H1 (cell line): ENCODE data around the gene PYY. TPM values are rescaled to one million over a fixed set of nuclear protein-coding genes. Genes with fewer than 3 reads are reported as not detected.
A peak's percentile ranks its signal among the peaks of the same experiment; 100 is the strongest.

Experiments used
- CTCF ChIA-PET: fragments of 300-600 bp; sonication (Branson Sonifier 250); formaldehyde crosslinking; loops from one replicate; lab custom pipeline; 2021; ENCODE audit not compliant: partially characterized antibody; lab: Charles Lee
- POLR2A ChIA-PET: fragments of 300-600 bp; sonication (Branson Sonifier 250); formaldehyde crosslinking; loops from one replicate; lab custom pipeline; 2021; ENCODE audit warnings: inconsistent platforms; ENCODE audit not compliant: partially characterized antibody; lab: Charles Lee
- DNase-seq, 2 experiments: peaks; one replicate each; pipeline versions ENCODE4 v3.0.0 to v3.0.0-alpha.2; 2010 to 2022; ENCODE audit warnings: low spot score in 2 of 2, low read depth in 1 of 2, mixed read lengths in 1 of 2
- FAIRE-seq: peaks from 2 replicates; lab custom pipeline; 2011; peaks lifted over from hg19 to GRCh38; lab: Jason Lieb, UNC
- H2AFZ ChIP-seq: 2 replicates; pipeline ENCODE4 v1.8.1; 2012; ENCODE audit warnings: low read length, inconsistent platforms
- H2AK5ac ChIP-seq: 2 replicates; pipeline ENCODE4 v1.6.1; 2013; ENCODE audit warnings: low read depth, low read length
- H2BK120ac ChIP-seq: replicated peaks from 2 replicates; pipeline ENCODE3; 2013; ENCODE audit warnings: low read depth, low read length, inconsistent platforms
- H2BK12ac ChIP-seq: 2 replicates; pipeline ENCODE4 v1.6.1; 2013; ENCODE audit warnings: low read depth, low read length
- H2BK15ac ChIP-seq: 2 replicates; pipeline ENCODE4 v1.6.1; 2013; ENCODE audit warnings: low read length
- H2BK20ac ChIP-seq: 2 replicates; pipeline ENCODE4 v1.6.1; 2013; ENCODE audit warnings: low read length
- H2BK5ac ChIP-seq: 2 replicates; pipeline ENCODE4 v1.6.1; 2013; ENCODE audit warnings: low read depth, low read length
- H3K14ac ChIP-seq: 2 replicates; pipeline ENCODE4 v1.6.1; 2013; ENCODE audit warnings: inconsistent platforms; ENCODE audit not compliant: insufficient read length
- H3K18ac ChIP-seq: 2 replicates; pipeline ENCODE4 v1.6.1; 2013; ENCODE audit warnings: low read length; ENCODE audit errors: extremely low read depth
- H3K23ac ChIP-seq: 2 replicates; pipeline ENCODE4 v1.6.1; 2013; ENCODE audit warnings: inconsistent platforms; ENCODE audit not compliant: insufficient read length
- H3K23me2 ChIP-seq: 2 replicates; pipeline ENCODE4 v1.6.1; 2013; ENCODE audit warnings: low read depth, low read length
- H3K27ac ChIP-seq: 2 replicates; pipeline ENCODE4 v1.6.1; 2011; ENCODE audit warnings: low read depth, low read length, inconsistent platforms
- H3K27me3 ChIP-seq, 4 experiments: replicated peaks in 1 of 4; 1 replicate in 1 of 4; 2 replicates in 3 of 4; pipeline versions ENCODE4 v1.6.1 to v1.8.1; 2011 to 2013; ENCODE audit warnings: low read length in 3 of 4, mild to moderate bottlenecking in 3 of 4, inconsistent platforms in 2 of 4, mixed read lengths in 2 of 4, moderate library complexity in 1 of 4; ENCODE audit not compliant: control insufficient read depth in 3 of 4, insufficient read depth in 3 of 4; ENCODE audit errors: extremely low read depth in 1 of 4
- H3K36me3 ChIP-seq, 4 experiments: 2 replicates each; pipeline versions ENCODE4 v1.6.1 to v1.8.1; 2011 to 2013; ENCODE audit warnings: mild to moderate bottlenecking in 4 of 4, low read length in 3 of 4, moderate library complexity in 2 of 4, control low read depth in 1 of 4, inconsistent platforms in 1 of 4; ENCODE audit not compliant: insufficient read depth in 4 of 4, control insufficient read depth in 2 of 4
- H3K4ac ChIP-seq: replicated peaks from 2 replicates; pipeline ENCODE3; 2013; ENCODE audit warnings: low read length, low read depth, mixed read lengths, inconsistent platforms; ENCODE audit not compliant: insufficient read length
- H3K4me1 ChIP-seq, 4 experiments: replicated peaks in 1 of 4; 1 replicate in 1 of 4; 2 replicates in 3 of 4; pipeline versions ENCODE4 v1.6.1 to v1.8.1; 2011 to 2013; ENCODE audit warnings: low read length in 3 of 4, inconsistent platforms in 2 of 4, mixed read lengths in 1 of 4; ENCODE audit not compliant: insufficient read depth in 4 of 4, control insufficient read depth in 3 of 4
- H3K4me2 ChIP-seq, 2 experiments: 2 replicates each; pipeline versions ENCODE4 v1.6.1 to v1.8.1; 2011 to 2013; ENCODE audit warnings: low read depth in 2 of 2, low read length in 2 of 2, control low read depth in 1 of 2, inconsistent platforms in 1 of 2, mild to moderate bottlenecking in 1 of 2; ENCODE audit not compliant: insufficient read depth in 1 of 2
- H3K4me3 ChIP-seq, 4 experiments: fragments of 200-600, 300-600 bp in 1 of 4; sonication (generic), shearing (Covaris generic), sonication (Bioruptor Twin) in 1 of 4; 2 replicates each; pipeline versions ENCODE4 v1.5.1 to v1.8.1; 2011 to 2016; ENCODE audit warnings: low read length in 4 of 4, low read depth in 3 of 4, control low read depth in 2 of 4, inconsistent platforms in 2 of 4, mild to moderate bottlenecking in 2 of 4, mixed read lengths in 1 of 4, moderate library complexity in 1 of 4; ENCODE audit not compliant: insufficient read depth in 2 of 4; ENCODE audit errors: extremely low read depth in 1 of 4
- H3K56ac ChIP-seq: replicated peaks from 2 replicates; pipeline ENCODE3; 2013; ENCODE audit warnings: low read depth, mild to moderate bottlenecking, mixed read lengths, low read length, inconsistent platforms; ENCODE audit not compliant: insufficient read length
- H3K79me1 ChIP-seq: 2 replicates; pipeline ENCODE4 v1.6.1; 2013; ENCODE audit warnings: low read depth, low read length, control low read depth
- H3K79me2 ChIP-seq, 2 experiments: 2 replicates each; pipeline versions ENCODE4 v1.6.1 to v1.8.1; 2012 to 2013; ENCODE audit warnings: low read length in 2 of 2, mild to moderate bottlenecking in 2 of 2, inconsistent platforms in 1 of 2; ENCODE audit not compliant: insufficient read depth in 2 of 2, control insufficient read depth in 1 of 2
- H3K9ac ChIP-seq, 4 experiments: replicated peaks in 1 of 4; 1 replicate in 1 of 4; 2 replicates in 3 of 4; pipeline versions ENCODE4 v1.6.1 to v1.8.1; 2011 to 2013; ENCODE audit warnings: low read depth in 3 of 4, low read length in 3 of 4, control low read depth in 2 of 4, mild to moderate bottlenecking in 2 of 4, moderate library complexity in 2 of 4, inconsistent platforms in 1 of 4; ENCODE audit errors: extremely low read depth in 1 of 4
- H3K9me3 ChIP-seq, 2 experiments: 2 replicates each; pipeline versions ENCODE4 v1.6.1 to v1.8.1; 2012 to 2013; ENCODE audit warnings: mild to moderate bottlenecking in 2 of 2, moderate library complexity in 2 of 2, control low read depth in 1 of 2, inconsistent platforms in 1 of 2, low read depth in 1 of 2, low read length in 1 of 2, mixed read lengths in 1 of 2; ENCODE audit not compliant: insufficient read depth in 2 of 2
- H4K20me1 ChIP-seq, 2 experiments: replicated peaks in 1 of 2; 2 replicates each; pipeline versions ENCODE3 to v1.8.1; 2011 to 2013; ENCODE audit warnings: inconsistent platforms in 2 of 2, low read length in 2 of 2, mild to moderate bottlenecking in 1 of 2; ENCODE audit not compliant: insufficient read depth in 2 of 2, control insufficient read depth in 1 of 2
- H4K5ac ChIP-seq: 2 replicates; pipeline ENCODE4 v1.6.1; 2013; ENCODE audit warnings: low read length, low read depth, mixed read lengths, inconsistent platforms; ENCODE audit not compliant: insufficient read length
- H4K8ac ChIP-seq: 2 replicates; pipeline ENCODE4 v1.8.0; 2013; ENCODE audit warnings: mild to moderate bottlenecking, moderate library complexity, low read length, inconsistent platforms; ENCODE audit not compliant: insufficient read depth; ENCODE audit errors: extremely low read depth
- H4K91ac ChIP-seq: replicated peaks from 2 replicates; pipeline ENCODE3; 2013; ENCODE audit warnings: low read length, mixed read lengths, inconsistent platforms; ENCODE audit not compliant: insufficient read length
- CEBPB ChIP-seq: IDR thresholded peaks from 2 replicates; pipeline ENCODE4 v1.6.1; 2012; ENCODE audit warnings: low read depth, low read length
- RAD21 ChIP-seq, 2 experiments: IDR thresholded peaks in 1 of 2; conservative IDR thresholded peaks in 1 of 2; 2 replicates each; pipeline ENCODE4 v1.6.1; 2011; ENCODE audit warnings: low read depth in 2 of 2, low read length in 2 of 2, improper control_type of control experiment in 1 of 2, inconsistent platforms in 1 of 2, mild to moderate bottlenecking in 1 of 2, moderate library complexity in 1 of 2
- WGBS, 2 experiments: shearing (Covaris generic) in 1 of 2; methylation state at CpG; one replicate each; pipeline versions ENCODE4 v1.1.6 to v1.1.7; 2013 to 2015; ENCODE audit warnings: low lambda C conversion rate in 2 of 2, mixed read lengths in 2 of 2, inconsistent platforms in 1 of 2, low coverage in 1 of 2, missing lambda C conversion rate in 1 of 2; ENCODE audit not compliant: insufficient replicate concordance in 2 of 2, insufficient coverage in 1 of 2, insufficient read length in 1 of 2; ENCODE audit errors: extremely low coverage in 1 of 2, missing lambda C conversion rate in 1 of 2; 5-methylcytosine and 5-hydroxymethylcytosine counted together
- polyA plus RNA-seq, 7 experiments: library from polyadenylated mRNA; depleted of rRNA in 3 of 7; stranded (reverse) in 5 of 7; unstranded in 2 of 7; fragments of >200 nt in 5 of 7; fragments of 200-250 nt in 2 of 7; gene quantifications; 1 replicate in 5 of 7; 2 replicates in 1 of 7; 4 replicates in 1 of 7; pipeline versions ENCODE4 v1.2.1 to v1.2.3, GENCODE V29; 2011 to 2013; ENCODE audit warnings: missing spikeins in 2 of 7, mixed read lengths in 2 of 7
- total RNA-seq: library from RNA; stranded (reverse); fragmentation: NEBNext Ultra II Directional; extraction: Animal tissue kit (Norgen Biotek cat#: 25700); gene quantifications from 2 replicates; pipeline ENCODE4 v1.2.1, GENCODE V29; 2021

Gene PYY
- total and polyA plus RNA-seq, 2 of the 8 experiments (the other 6 are each of a cell fraction or from before 2014, with no cell fraction given), result 0.93 to 3.4 TPM

GRCh38 chr17:43915559-43915958 lies 38.2 kb downstream of the PYY start:
- H3K27ac ChIP-seq, result no peak overlapping the region
- peaks cover 0 to 7% of the 10 kb centered on the region in 2 experiments for H4K20me1 ChIP-seq
- H2BK12ac ChIP-seq, result peak overlapping the region; percentile 75; the same call in 1 of the 2 replicates
- no peaks in the 10 kb centered on the region for H3K79me2 ChIP-seq
- H3K4me1 ChIP-seq, result peaks cover 0 to 8% (median 6%) of the 10 kb centered on the region in 4 experiments; a peak in 5 of 7 replicates
- no peak overlapping the region; the same call in none of the 2 replicates for H4K8ac ChIP-seq
- no peak overlapping the region for H3K56ac ChIP-seq
- no peak overlapping the region for H3K4ac ChIP-seq
- DNase-seq, result no peak
- 70% methylated on average over 3 of the region's 3 CpGs; no CpG with 5 or more reads in 1 of the 2 experiments for WGBS, 2 experiments
- no peaks in the 10 kb centered on the region for H3K79me1 ChIP-seq
- no peak overlapping the region for H4K5ac ChIP-seq
- H3K18ac ChIP-seq, result no peak overlapping the region
- H3K9me3 ChIP-seq, result no peaks in the 10 kb centered on the region
- no peak overlapping the region for H2BK120ac ChIP-seq
- no peak overlapping the region for H3K14ac ChIP-seq
- peaks cover 8% of the 10 kb centered on the region for H3K23me2 ChIP-seq
- no peaks in the 10 kb centered on the region; a peak in 1 of 8 replicates for H3K36me3 ChIP-seq
- FAIRE-seq, result no peak
- POLR2A ChIA-PET, result interaction anchor here (1.0 to 1.3 kb wide), 2 partner anchors 10 kb away, joined by 3 read pairs; no protein-coding TSS in a partner anchor
- peaks cover 0 to 9% (median 7%) of the 10 kb centered on the region in 4 experiments; a peak in 5 of 7 replicates for H3K27me3 ChIP-seq
- no peak overlapping the region for H2AFZ ChIP-seq
- H4K91ac ChIP-seq, result no peak overlapping the region
- H2AK5ac ChIP-seq, result no peak overlapping the region; the same call in 1 of the 2 replicates
- H3K4me3 ChIP-seq, result no peak overlapping the region
- no peak overlapping the region for H2BK15ac ChIP-seq
- no peak overlapping the region for H2BK5ac ChIP-seq
- TF ChIP-seq RAD21 (IDR thresholded peaks at IDR 0.05 in 1 of 2, conservative IDR thresholded peaks at IDR 0.05 in 1 of 2; ENCODE audit: low read depth in 2 of 2, low read length in 2 of 2), result no peak
- no peak for TF ChIP-seq CEBPB
- H3K23ac ChIP-seq, result no peak overlapping the region
- no peak overlapping the region for H3K9ac ChIP-seq
- H2BK20ac ChIP-seq, result no peak overlapping the region
- CTCF ChIA-PET, result interaction anchor here (0.5 to 13.7 kb wide), 10 partner anchors 9 to 78 kb away, joined by 3 to 106 read pairs (median 3); partner anchors contain the start of genes MPP2 and PPY
- H3K4me2 ChIP-seq, result no peak overlapping the region; a peak in 1 of 4 replicates
